ENCODE measurements around the gene LRGUK.

LRGUK gene

DNA sequence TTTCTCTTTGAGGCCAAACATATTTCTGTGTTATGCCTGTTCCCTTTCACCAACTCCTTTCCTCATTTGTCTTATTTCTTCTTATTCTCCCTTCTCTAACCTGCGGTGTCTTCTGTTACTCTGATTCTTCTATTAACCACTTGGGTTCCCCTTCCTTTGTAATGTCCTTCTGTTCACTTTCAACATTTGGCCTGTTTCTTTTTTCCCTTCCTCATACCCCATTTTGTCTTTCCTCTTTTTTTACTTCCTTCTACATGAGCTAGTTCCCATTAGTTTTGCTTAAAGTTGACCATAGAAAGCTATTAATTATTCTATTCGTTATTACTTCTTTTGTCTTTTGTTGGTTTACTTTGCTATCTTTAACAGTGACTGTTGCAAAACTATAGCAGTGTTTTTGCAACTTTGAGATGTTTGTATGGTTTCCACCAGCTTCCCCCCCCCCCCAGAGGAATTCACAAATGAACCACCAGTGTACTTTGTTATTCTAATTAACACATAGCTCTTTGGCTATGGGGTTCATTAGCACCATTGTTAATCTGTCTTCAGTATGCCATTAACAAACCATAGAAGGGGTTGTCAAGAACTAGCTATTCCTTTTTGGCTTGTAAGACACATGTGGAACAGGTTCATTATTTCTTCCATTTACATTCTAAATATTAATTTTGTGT is 2.9 kb downstream of the LRGUK start:
- no peak for DNase-seq

DNA sequence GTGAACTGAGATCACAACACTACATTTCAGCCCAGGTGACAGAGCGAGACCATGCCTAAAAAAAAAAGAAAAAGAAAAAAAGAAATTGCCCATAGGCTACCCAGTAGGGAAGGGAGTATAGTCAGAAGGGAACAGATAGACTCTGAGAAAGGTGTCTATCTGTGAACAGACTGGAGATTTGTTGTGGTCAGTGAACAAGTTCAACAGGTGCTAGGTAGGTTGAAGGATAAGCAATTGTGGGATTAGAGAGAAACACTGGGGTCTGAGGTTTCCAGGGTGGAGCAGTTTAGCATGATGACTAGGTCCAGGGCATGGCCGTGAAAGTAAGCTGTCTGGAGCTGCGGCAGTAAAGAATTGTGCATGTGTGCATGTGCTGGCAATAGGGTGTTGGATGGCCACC is 6.9 kb downstream of the LRGUK start:
- no peak for DNase-seq

DNA sequence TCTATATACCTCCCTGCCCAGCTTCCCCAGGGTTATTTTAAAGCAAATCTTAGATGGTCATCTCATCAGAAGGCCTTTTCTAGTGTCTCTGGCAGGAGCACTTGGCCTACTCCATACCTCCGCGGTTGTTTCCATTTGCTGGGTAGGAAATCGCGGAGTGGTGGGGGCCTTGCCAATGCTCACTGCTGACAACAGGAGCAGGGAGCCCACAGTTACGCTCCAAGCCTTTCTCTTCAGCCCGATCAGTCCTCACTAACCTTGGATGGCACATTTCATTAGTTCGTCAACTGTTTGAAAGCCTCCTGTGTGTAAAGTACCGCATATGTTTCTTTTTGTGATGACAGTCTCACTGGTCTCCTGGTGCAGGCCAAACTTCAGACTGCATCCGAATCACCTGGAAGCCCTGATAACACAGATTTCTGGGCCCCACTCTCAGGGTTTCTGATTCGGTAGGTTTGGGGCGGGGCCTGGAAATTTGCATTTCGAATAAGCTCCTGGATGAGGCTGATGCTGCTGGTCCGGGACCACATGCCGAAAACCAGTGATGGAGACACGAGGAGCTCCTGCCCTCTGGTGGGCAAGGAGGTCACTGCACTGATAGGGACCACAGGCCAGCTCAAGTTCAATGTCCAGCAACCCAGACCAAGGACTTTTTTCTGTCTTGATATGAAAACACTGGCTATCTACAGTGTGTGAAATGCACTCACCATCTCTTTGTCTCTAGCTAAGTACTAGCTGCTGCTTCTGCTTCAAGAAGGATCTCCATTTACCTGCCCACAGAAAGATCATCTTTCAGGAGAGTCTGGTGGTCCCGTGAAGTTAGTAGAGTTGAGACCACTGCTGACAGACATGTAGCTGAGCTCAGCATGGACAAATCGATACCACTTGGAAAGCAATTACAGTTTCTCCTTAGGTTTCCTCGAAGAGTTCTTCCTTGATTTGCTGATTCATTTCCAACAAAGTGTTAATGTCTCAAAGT is 14.0 kb downstream of the LRGUK start:
- peak; percentile 55 for DNase-seq

- DNase-seq = no peak
These were observed 14.7 kb downstream of the LRGUK start for GRCh38 chr7:134141868-134142264.

GRCh38 chr7:134153493-134154136 is 26.5 kb downstream of the LRGUK start:
- no peak for DNase-seq

DNA sequence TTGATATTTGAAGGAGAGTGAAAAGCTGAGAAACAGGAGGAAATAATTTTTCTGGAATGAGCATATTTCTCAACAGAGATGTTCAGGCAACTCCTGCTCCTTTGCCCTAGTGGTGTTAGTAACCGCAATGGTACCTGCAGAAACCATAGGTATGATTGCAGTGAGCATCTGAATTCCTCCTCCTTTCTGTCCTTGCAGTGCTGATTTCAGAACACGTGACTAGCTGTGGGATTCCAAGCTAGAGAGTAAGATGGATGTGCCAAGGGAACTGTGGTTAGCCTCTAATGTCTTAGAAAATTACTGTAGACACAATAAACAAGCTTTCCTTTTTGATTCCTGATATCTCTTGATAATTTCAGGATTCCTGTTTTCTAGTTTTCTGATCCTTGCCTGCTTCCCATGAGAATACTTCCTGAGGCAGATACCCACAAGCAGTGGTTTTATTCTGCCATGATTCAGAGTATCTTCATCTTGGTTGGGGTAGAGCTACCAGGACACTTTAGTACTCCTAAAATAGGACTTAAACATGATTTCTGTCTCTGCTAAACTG is 27.5 kb downstream of the LRGUK start:
- DNase-seq = no peak

DNA sequence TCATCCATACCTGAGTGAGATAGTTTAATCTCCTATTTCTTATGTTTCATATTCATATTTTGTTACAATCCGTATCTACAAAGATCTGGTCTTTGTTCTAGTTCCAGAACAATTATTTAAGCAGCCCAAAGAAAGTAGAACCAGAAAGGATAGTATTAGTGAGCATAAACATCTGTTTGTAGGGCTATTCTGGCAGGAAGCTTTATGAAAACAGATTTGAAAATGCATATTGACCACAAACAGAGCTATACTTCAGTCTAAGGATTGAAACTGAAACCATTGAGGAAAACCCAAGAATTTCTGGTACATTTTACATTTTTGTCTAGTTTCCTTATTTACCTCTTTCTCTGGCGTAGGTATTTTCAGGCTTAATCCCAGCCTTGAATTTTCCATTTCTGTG is 28.1 kb downstream of the LRGUK start:
- DNase-seq = no peak

GRCh38 chr7:134155871-134156270 is 28.7 kb downstream of the LRGUK start:
- no peak for DNase-seq

GRCh38 chr7:134165252-134165651 is 38.1 kb downstream of the LRGUK start:
- no peak for DNase-seq

DNA sequence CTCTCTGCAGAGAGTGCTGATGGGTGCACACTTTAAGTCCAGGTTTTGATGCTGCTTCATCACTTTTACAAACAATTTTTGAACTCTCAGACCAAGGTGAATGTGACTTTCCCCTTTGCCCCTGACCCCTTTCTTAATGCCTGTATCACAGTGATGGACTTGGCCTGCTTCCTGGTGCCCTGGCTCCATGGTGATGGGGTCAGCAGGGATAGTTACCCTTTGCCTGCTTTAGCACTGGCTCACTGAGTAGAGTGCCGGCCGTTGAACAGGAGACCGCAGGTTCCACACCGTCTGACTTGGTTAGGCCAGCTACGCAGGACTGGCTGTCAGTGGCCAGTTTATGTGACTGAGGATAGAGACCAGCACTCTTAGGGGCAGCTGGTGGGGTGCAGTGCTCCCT is 40.1 kb downstream of the LRGUK start:
- DNase-seq = no peak

DNA sequence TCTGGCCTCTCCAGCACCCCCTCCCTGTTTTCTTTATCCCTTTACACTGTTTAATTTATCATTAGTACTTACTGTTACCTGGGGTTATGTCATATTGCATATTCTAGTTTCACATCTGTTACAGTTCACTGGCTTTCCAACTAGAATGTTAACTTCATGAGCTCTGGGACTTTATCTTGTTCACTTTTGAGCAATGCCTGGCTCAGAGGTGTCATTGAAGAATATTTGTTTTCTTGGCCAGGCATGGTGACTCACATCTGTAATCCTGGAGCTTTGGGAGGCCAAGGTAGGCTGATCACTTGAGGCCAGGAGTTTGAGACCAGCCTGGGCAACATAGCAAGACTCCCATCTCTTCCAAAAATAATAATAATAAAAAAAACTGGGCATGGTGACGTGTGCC is 40.7 kb downstream of the LRGUK start:
- no peak for DNase-seq

- DNase-seq = peak; percentile 70
These were observed 47.7 kb downstream of the LRGUK start for GRCh38 chr7:134174795-134175261.

- no peak for DNase-seq
These were observed 48.3 kb downstream of the LRGUK start for GRCh38 chr7:134175334-134176036.

- DNase-seq = no peak
These were observed 48.9 kb downstream of the LRGUK start for GRCh38 chr7:134176037-134176350.

DNA sequence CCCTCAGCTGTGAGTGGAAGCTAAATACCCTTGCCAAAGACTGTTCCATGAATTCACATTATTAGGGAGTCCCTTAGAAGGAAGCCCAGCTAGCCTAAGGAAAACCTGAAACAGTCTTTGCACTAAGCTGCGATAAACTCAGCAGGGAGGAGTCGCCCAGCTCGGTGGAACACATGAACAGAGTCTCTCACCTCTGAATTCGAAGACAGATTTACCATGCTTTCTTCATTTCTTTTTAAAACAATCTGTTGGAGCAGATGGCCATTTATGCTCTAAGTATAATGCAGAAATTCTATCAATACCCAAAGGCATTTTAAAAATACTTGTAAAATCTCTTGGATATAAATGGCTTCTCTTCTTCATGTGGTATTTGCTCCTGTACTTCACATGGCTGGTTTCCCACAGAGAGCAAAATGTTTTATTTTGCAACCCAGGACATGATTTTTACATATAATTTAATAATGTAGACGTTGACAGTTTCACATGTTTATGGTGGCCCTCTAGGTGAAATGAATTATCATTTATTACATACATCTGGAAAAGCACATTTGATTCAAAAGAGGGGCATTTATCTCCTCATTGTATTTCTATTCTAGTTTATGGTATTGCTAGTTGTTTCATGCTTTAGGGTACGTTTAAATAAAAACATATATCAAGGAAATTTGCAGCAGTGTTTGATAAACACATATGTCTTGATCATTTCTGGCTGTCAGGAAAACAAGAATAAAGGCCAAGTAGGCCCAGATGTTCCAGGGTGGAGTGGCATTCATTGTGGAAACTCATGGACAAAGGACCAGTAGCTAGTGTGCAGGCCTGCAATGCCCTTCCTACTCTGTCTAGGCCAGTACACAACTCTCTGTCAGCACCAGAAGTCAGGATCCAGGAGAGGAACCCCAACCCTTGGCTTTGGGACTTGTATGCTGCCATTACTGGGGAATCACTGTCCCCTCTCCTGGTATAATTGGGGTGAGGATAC is 52.2 kb downstream of the LRGUK start:
- no peak for DNase-seq

DNA sequence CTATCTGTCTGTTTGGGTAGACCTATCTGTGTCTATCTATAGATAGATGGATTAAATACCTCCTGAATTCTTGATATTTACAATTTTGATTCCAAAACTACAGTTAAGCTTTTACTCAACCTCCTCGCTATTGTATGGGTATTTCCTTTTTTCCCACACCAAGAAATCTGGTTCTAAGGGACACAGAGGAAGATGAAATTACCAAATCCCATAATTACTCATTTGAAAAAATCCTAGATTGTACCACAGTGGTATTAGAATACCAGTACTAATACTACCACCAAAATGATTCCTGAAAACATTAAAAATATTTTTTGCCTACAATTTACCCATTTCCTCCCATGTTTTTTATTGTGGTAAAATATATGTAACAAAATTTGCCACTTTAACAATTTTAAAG is 53.2 kb downstream of the LRGUK start:
- no peak for DNase-seq

DNA sequence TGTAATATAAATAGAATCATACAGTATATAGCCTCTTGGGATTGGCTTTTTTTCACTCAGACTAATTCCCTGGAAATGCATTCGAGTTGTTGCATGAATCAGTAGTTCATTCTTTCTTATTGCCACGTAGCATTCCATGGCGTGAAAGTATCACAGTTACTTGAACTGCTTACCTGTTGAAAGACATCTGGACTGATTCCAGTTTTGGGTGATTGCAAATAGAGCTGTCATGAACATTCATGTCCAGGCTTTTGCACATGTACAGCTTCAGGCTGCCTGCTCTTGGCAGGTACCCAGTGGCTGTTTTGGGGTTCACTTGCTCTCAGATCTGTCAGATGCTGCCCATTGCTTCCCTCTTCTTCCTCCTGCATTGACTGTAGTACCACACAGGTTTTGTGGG is 54.9 kb downstream of the LRGUK start:
- no peak for DNase-seq

DNA sequence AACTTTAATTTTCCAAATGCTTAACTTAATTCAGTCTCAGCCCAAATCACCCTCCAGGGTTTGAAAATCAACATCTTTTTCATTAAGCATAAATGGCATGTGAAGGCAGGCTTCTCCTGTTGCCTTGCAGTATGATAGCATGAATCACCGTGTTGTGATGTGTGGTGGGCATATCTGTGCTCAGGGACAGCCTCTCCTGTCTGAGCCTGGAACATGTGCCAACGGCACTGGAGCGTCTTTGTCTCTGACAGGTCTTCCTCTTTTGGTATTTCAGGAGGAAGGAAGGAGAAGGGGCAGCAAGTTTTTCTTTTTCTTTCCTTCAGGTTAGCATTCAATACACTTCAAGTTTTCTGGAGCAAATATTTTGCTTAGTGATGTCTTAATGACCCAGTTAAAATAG is 57.6 kb downstream of the LRGUK start:
- no peak for DNase-seq

GRCh38 chr7:134186027-134186426 is 58.9 kb downstream of the LRGUK start:
- DNase-seq = no peak

- DNase-seq = no peak
These were observed 59.7 kb downstream of the LRGUK start for GRCh38 chr7:134186801-134187200.

- no peak for DNase-seq
These were observed 60.8 kb downstream of the LRGUK start for GRCh38 chr7:134187893-134188292.

GRCh38 chr7:134188311-134188710 is 61.2 kb downstream of the LRGUK start:
- DNase-seq = no peak
